AG09309 (cell line): ENCODE measurements around the gene NUF2.

Source experiments
- DNase-seq: peaks from one replicate; pipeline ENCODE4 v3.0.0-alpha.2; 2010; ENCODE audit warnings: low read depth
- H3K4me3 ChIP-seq: 2 replicates; pipeline ENCODE4 v1.5.1; 2011; ENCODE audit warnings: mild to moderate bottlenecking, low read depth, low read length, moderate library complexity; ENCODE audit not compliant: control insufficient read depth
- CTCF ChIP-seq: IDR thresholded peaks from 2 replicates; pipeline ENCODE4 v1.5.1; 2011; ENCODE audit warnings: mild to moderate bottlenecking, low read depth, low read length, inconsistent platforms; ENCODE audit not compliant: insufficient read depth, control insufficient read depth; ENCODE audit errors: missing control alignments

Gene NUF2

GRCh38 chr1:163379801-163380200 lies 58.0 kb downstream of the NUF2 start:
- no peak overlapping the region for H3K4me3 ChIP-seq
- no peak for DNase-seq
- TF ChIP-seq CTCF: no peak

DNA sequence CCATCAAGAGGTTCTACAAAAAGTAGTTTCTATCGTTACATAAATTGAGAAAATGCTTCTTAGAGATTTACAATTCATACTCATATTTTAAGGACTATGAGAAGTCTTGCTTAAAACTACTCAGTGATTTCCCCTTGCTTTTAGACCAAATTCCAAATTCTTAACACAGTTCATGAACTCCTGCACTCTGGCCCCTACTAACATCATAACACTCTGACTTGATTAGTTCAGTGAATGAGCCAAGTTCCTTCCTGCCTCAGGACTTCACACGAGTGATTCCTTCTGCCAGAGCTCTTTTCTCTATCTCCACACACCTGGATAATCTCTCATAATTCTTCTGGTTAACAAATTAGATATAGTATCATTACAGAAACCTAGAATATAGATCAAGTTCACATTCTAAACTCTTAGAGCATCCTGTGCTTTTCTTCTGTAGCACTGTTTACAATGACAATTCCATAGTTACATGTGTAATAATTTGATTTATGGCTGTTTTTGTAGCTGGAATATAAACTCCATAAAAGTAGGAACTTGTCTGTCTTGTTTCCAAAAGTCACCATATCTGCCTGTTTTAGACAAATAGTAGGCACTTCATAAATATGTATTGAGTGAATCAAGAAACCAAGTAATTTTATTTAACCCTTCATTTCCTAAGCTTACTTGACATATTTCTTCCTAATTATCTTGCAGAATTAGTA lies 59.9 kb downstream of the NUF2 start:
- H3K4me3 ChIP-seq: no peak overlapping the region
- DNase-seq: no peak
- no peak for TF ChIP-seq CTCF

GRCh38 chr1:163382395-163382794 lies 60.6 kb downstream of the NUF2 start:
- no peak for TF ChIP-seq CTCF
- no peak for DNase-seq
- H3K4me3 ChIP-seq: no peak overlapping the region

DNA sequence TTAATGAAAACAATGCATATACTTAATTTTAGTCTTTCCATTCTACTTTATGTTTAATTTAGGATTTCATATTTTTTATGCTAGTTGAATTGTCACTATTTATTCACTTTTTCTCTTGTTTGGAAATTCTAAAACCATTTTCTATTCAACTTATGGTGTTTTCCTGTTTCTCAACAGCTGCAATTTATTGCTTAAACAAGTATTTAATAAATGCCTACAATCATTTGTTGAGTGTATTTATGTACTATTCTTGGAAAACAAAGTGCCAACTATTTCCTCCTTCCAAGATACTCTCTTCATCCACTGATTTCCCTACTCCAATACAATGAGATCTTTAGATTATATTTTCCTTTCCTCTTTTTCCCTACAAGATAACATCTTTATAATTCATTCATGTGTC lies 65.4 kb downstream of the NUF2 start:
- no peak overlapping the region for H3K4me3 ChIP-seq
- no peak for DNase-seq
- no peak for TF ChIP-seq CTCF

DNA sequence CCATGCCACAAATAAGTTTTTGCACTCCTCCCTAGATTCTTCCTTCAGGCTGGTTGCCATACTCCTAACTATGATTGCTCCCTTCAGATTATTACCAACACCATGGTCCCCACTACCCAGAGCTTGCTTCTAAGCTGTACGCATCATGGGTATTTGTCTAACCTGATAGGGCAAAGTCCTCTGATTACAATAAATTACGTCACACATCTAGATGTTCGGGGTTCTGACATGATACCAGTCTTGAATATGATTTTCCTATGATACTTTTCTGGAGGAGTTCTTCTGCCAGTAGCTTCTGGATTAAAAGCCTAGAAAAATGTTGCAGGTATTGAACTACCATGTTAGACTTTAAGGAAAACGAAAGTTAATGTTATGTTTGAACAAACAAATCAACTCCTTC lies 67.2 kb downstream of the NUF2 start:
- no peak for TF ChIP-seq CTCF
- no peak for DNase-seq
- no peak overlapping the region for H3K4me3 ChIP-seq

DNA sequence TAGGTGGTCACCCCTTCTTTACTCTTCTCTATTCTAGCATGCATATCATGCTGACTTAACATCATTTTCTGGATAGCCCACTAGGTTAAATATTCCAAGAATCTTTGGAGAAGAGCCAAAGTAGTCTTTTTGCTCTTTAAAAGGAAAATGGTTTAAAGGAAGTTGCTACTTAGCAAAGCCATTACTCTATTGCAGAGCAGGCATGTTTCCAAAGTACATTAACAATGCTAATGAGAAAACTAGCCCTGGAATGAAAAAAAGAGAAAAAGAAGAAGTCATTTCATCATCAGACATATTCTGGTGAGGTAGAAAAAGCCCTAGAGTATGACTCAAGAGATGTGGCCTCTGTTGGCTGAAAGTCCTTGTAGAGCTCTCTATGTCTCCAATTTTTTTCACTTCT lies 74.0 kb downstream of the NUF2 start:
- no peak for TF ChIP-seq CTCF
- DNase-seq: no peak

More for the DNA sequence above, 74.0 kb downstream of the NUF2 start:
- H3K4me3 ChIP-seq: no peak overlapping the region
